SK-N-MC (cell line): Measurements from ENCODE around the gene NPL.

Source experiments
- EZH2 ChIP-seq: fragments of 200-600 bp; sonication (generic); IDR thresholded peaks from one replicate; pipeline ENCODE4 v1.6.1; 2017; ENCODE audit warnings: antibody characterized with exemption
- FOXP2 ChIP-seq: optimal IDR thresholded peaks from 2 replicates; pipeline ENCODE3; 2011; ENCODE audit warnings: mild to moderate bottlenecking, moderate library complexity; ENCODE audit not compliant: insufficient read depth; ENCODE audit errors: extremely low read length, control extremely low read depth
- POLR2AphosphoS5 ChIP-seq: IDR thresholded peaks from 2 replicates; pipeline ENCODE4 v1.6.1; 2012; ENCODE audit warnings: mild to moderate bottlenecking, low read depth, low read length, borderline replicate concordance

DNA sequence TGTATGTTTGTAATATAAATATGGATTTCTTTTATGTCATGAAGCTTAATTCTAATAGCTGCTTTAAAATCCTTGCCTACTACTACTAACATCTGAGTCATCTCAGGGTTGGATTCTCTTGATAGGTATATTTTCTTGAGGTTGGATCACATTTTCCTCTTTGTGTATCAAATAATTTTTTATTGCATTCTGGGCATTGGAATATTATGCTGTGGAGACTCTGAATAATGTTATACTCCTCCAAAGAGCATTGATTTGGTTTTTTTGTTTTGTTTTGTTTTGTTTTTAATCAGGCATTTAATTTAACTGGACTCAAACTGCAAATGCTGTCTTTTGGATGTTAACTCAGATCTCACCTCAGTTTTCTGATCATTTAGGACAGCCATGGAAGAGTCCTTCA, 57.5 kb downstream of the NPL start:
- TF ChIP-seq EZH2 (no peak), POLR2AphosphoS5 (no peak), FOXP2 (no peak)
